Stimulated activated CD4-positive, alpha-beta T cell treated with anti-CD3 and anti-CD28 coated beads, TNF-alpha, amount 100 ng/mL, for 48 hours (primary cell): Measurements from ENCODE around the gene SLC38A10.
A peak's percentile ranks its signal among the peaks of the same experiment; 100 is the strongest.

Experiments
- DNase-seq, 3 donors: peaks; one replicate each; pipeline ENCODE4 v3.0.0-alpha.2; 2020; ENCODE audit warnings: low read depth in 3 of 3

Gene SLC38A10

GRCh38 chr17:81298991-81299738 lies 4.1 kb upstream of the SLC38A10 start:
- DNase-seq: no peak

- no peak for DNase-seq
Measured at GRCh38 chr17:81298325-81298990, 3.4 kb upstream of the SLC38A10 start.

GRCh38 chr17:81295676-81296381 lies 722 bp upstream of the SLC38A10 start:
- DNase-seq: peak in 2 of 3 donors; percentile 32 to 37

- no peak for DNase-seq
Measured at GRCh38 chr17:81294512-81295030, 536 bp downstream of the SLC38A10 start.

- no peak for DNase-seq
Measured at GRCh38 chr17:81292450-81292849, 2.7 kb downstream of the SLC38A10 start.

- DNase-seq: peak; percentile 52 to 67 (median 64)
Measured at GRCh38 chr17:81291662-81292061, 3.4 kb downstream of the SLC38A10 start.

- DNase-seq: no peak
Measured at GRCh38 chr17:81290230-81290629, 4.9 kb downstream of the SLC38A10 start.

- DNase-seq: no peak
Measured at GRCh38 chr17:81289627-81290026, 5.5 kb downstream of the SLC38A10 start.

- DNase-seq: no peak
Measured at GRCh38 chr17:81288715-81289114, 6.4 kb downstream of the SLC38A10 start.

GRCh38 chr17:81287741-81288430 lies 7.2 kb downstream of the SLC38A10 start:
- no peak for DNase-seq

GRCh38 chr17:81287152-81287551 lies 8.0 kb downstream of the SLC38A10 start:
- no peak for DNase-seq

GRCh38 chr17:81286491-81287145 lies 8.5 kb downstream of the SLC38A10 start:
- DNase-seq: no peak

GRCh38 chr17:81285894-81286293 lies 9.2 kb downstream of the SLC38A10 start:
- DNase-seq: no peak

- peak; percentile 38 to 54 (median 40) for DNase-seq
Measured at GRCh38 chr17:81285179-81285878, 9.8 kb downstream of the SLC38A10 start.

GRCh38 chr17:81282876-81283275 lies 12.2 kb downstream of the SLC38A10 start:
- no peak for DNase-seq

- no peak for DNase-seq
Measured at GRCh38 chr17:81282141-81282540, 13.0 kb downstream of the SLC38A10 start.

GRCh38 chr17:81280571-81280970 lies 14.5 kb downstream of the SLC38A10 start:
- DNase-seq: no peak

GRCh38 chr17:81279278-81280275 lies 15.5 kb downstream of the SLC38A10 start:
- no peak for DNase-seq

- DNase-seq: no peak
Measured at GRCh38 chr17:81278831-81279230, 16.3 kb downstream of the SLC38A10 start.
